ENCODE results near the gene MINAR1. TPM values are rescaled to one million over a fixed set of nuclear protein-coding genes. Genes with fewer than 3 reads are reported as not detected.

MINAR1 gene
- total RNA-seq, 2 experiments from 2014 or later, result 1.8 to 2.0 TPM

GRCh38 chr15:79466488-79466887 is 34.4 kb downstream of the MINAR1 start:
- H3K4me1 ChIP-seq (ENCODE audit: insufficient read depth, low read length, poor library complexity, severe bottlenecking), result no peaks in the 10 kb centered on the region
- no peaks in the 10 kb centered on the region for H3K9me2 ChIP-seq (ENCODE audit: insufficient read depth, low read length)
- ChIA-PET POLR2A (no interaction called here), CTCF (ENCODE audit: unreplicated experiment) (no interaction called here)
- no peaks in the 10 kb centered on the region for H3K36me3 ChIP-seq (ENCODE audit: insufficient read depth, low read length)
- H3K4me2 ChIP-seq (ENCODE audit: low read length), result no peak overlapping the region
- H3K79me2 ChIP-seq (ENCODE audit: insufficient read depth, low read depth, low read length), result no peaks in the 10 kb centered on the region
- no peak for DNase-seq (ENCODE audit: low spot score)
- no peaks in the 10 kb centered on the region for H3K9me3 ChIP-seq (ENCODE audit: low read length)
- H2AFZ ChIP-seq (ENCODE audit: low read length), result no peak overlapping the region
- H4K20me1 ChIP-seq (ENCODE audit: insufficient read depth, low read length), result no peaks in the 10 kb centered on the region
- no peak overlapping the region for H3K4me3 ChIP-seq (ENCODE audit: low read depth, low read length, poor library complexity, severe bottlenecking)
- TF ChIP-seq CTCF (conservative IDR thresholded peaks at IDR 0.05; ENCODE audit: low read length), result no peak
- no peak for TF ChIP-seq EZH2phosphoT487 (IDR thresholded peaks at IDR 0.05; ENCODE audit: borderline replicate concordance, low read depth, low read length)
- no peak overlapping the region for H3K27ac ChIP-seq (ENCODE audit: low read depth, low read length, poor library complexity, severe bottlenecking)
- intact Hi-C loops (cut with micrococcal nuclease; ENCODE audit: unreplicated experiment), result no loop called here
- BruUV-seq (replicated peaks), result no TSS peak

GRCh38 chr15:79467865-79468586 is 35.9 kb downstream of the MINAR1 start:
- no peaks in the 10 kb centered on the region for H3K36me3 ChIP-seq (ENCODE audit: insufficient read depth, low read length)
- DNase-seq (ENCODE audit: low spot score), result no peak
- H3K4me1 ChIP-seq (ENCODE audit: insufficient read depth, low read length, poor library complexity, severe bottlenecking), result no peaks in the 10 kb centered on the region
- CTCF ChIA-PET (ENCODE audit: unreplicated experiment), result no interaction called here
- H3K4me2 ChIP-seq (ENCODE audit: low read length), result no peak overlapping the region
- no peaks in the 10 kb centered on the region for H3K79me2 ChIP-seq (ENCODE audit: insufficient read depth, low read depth, low read length)
- no peaks in the 10 kb centered on the region for H4K20me1 ChIP-seq (ENCODE audit: insufficient read depth, low read length)
- no peak overlapping the region for H3K4me3 ChIP-seq (ENCODE audit: low read depth, low read length, poor library complexity, severe bottlenecking)
- no TSS peak for BruUV-seq (replicated peaks)
- intact Hi-C loops (cut with micrococcal nuclease; ENCODE audit: unreplicated experiment), result no loop called here
- no peak overlapping the region for H3K27ac ChIP-seq (ENCODE audit: low read depth, low read length, poor library complexity, severe bottlenecking)
- no peaks in the 10 kb centered on the region for H3K9me3 ChIP-seq (ENCODE audit: low read length)
- POLR2A ChIA-PET, result no interaction called here
- H3K9me2 ChIP-seq (ENCODE audit: insufficient read depth, low read length), result no peaks in the 10 kb centered on the region
- no peak overlapping the region for H2AFZ ChIP-seq (ENCODE audit: low read length)
- TF ChIP-seq CTCF (conservative IDR thresholded peaks at IDR 0.05; ENCODE audit: low read length), result no peak
- TF ChIP-seq EZH2phosphoT487 (IDR thresholded peaks at IDR 0.05; ENCODE audit: borderline replicate concordance, low read depth, low read length), result no peak

GRCh38 chr15:79472446-79472845 is 40.3 kb downstream of the MINAR1 start:
- no TSS peak for BruUV-seq (replicated peaks)
- no peaks in the 10 kb centered on the region for H3K9me2 ChIP-seq (ENCODE audit: insufficient read depth, low read length)
- H3K79me2 ChIP-seq (ENCODE audit: insufficient read depth, low read depth, low read length), result no peaks in the 10 kb centered on the region
- H3K9me3 ChIP-seq (ENCODE audit: low read length), result no peaks in the 10 kb centered on the region
- no peak overlapping the region for H2AFZ ChIP-seq (ENCODE audit: low read length)
- no peak for DNase-seq (ENCODE audit: low spot score)
- no peaks in the 10 kb centered on the region for H3K36me3 ChIP-seq (ENCODE audit: insufficient read depth, low read length)
- POLR2A ChIA-PET, result no interaction called here
- no peaks in the 10 kb centered on the region for H4K20me1 ChIP-seq (ENCODE audit: insufficient read depth, low read length)
- no peak for TF ChIP-seq CTCF (conservative IDR thresholded peaks at IDR 0.05; ENCODE audit: low read length)
- no peak for TF ChIP-seq EZH2phosphoT487 (IDR thresholded peaks at IDR 0.05; ENCODE audit: borderline replicate concordance, low read depth, low read length)
- H3K4me1 ChIP-seq (ENCODE audit: insufficient read depth, low read length, poor library complexity, severe bottlenecking), result no peaks in the 10 kb centered on the region
- no peak overlapping the region for H3K27ac ChIP-seq (ENCODE audit: low read depth, low read length, poor library complexity, severe bottlenecking)
- intact Hi-C loops (cut with micrococcal nuclease; ENCODE audit: unreplicated experiment), result no loop called here
- CTCF ChIA-PET (ENCODE audit: unreplicated experiment), result no interaction called here
- no peak overlapping the region for H3K4me2 ChIP-seq (ENCODE audit: low read length)
- H3K4me3 ChIP-seq (ENCODE audit: low read depth, low read length, poor library complexity, severe bottlenecking), result no peak overlapping the region

Measured in OCI-LY7 (cell line).